ENCODE measurements around the gene SPATA24. TPM values are rescaled to one million over a fixed set of nuclear protein-coding genes. Genes with fewer than 3 reads are reported as not detected.

SPATA24 gene
- total RNA-seq, 1 experiment from 2014 or later = 13.0 TPM

- Mint-ChIP-seq H3K27ac (no peak overlapping the region), H3K4me1 (peaks cover 16 to 20% of the 10 kb centered on the region in 2 experiments), H3K36me3 (ENCODE audit: insufficient read depth in 1 of 3, low read depth in 3 of 3) (peaks cover 0 to 3% (median under 1%) of the 10 kb centered on the region in 3 experiments; a peak in 2 of 7 replicates), H3K9me3 (no peaks in the 10 kb centered on the region), H3K27me3 (ENCODE audit: low read depth) (peaks cover 2% of the 10 kb centered on the region; the same call in 1 of the 2 replicates), H3K4me3 (no peak overlapping the region)
- Histone ChIP-seq H3K9ac (ENCODE audit: extremely low read depth, insufficient read length, low read length) (no peak overlapping the region), H3K4ac (ENCODE audit: low read depth, low read length) (no peak overlapping the region), H2BK15ac (ENCODE audit: low read depth, low read length) (no peak overlapping the region), H2BK5ac (ENCODE audit: insufficient read length, low read length) (no peak overlapping the region), H2BK12ac (ENCODE audit: insufficient read length, low read depth, low read length) (no peak overlapping the region), H3K27ac (ENCODE audit: insufficient read length, low read depth, low read length) (no peak overlapping the region), H2AK5ac (ENCODE audit: insufficient read length, low read length) (no peak overlapping the region), H3K4me1 (ENCODE audit: insufficient read depth, low read length) (peaks cover 2% of the 10 kb centered on the region; the same call in 1 of the 2 replicates), H3K18ac (ENCODE audit: insufficient read length, low read depth, low read length) (no peak overlapping the region), H4K20me1 (ENCODE audit: control insufficient read depth, insufficient read depth, insufficient read length) (no peaks in the 10 kb centered on the region), H3K4me2 (ENCODE audit: insufficient read depth, insufficient read length, low read length) (no peak overlapping the region), H3K23ac (ENCODE audit: insufficient read length, low read depth, low read length) (no peak overlapping the region), H3K14ac (ENCODE audit: insufficient read depth, low read length) (no peak overlapping the region), H4K8ac (replicated peaks; ENCODE audit: insufficient read length, low read depth, low read length) (no peak overlapping the region), H3K9me3 (ENCODE audit: control insufficient read depth, low read depth, low read length) (no peaks in the 10 kb centered on the region), H3K56ac (ENCODE audit: insufficient read length, low read depth, low read length) (no peak overlapping the region), H3K27me3 (ENCODE audit: insufficient read depth, low read length) (no peaks in the 10 kb centered on the region), H3K79me2 (ENCODE audit: insufficient read depth, low read length) (no peaks in the 10 kb centered on the region), H2BK20ac (ENCODE audit: low read depth, low read length, poor library complexity, severe bottlenecking) (no peak overlapping the region), H3K23me2 (ENCODE audit: insufficient read length, low read depth, low read length, poor library complexity, severe bottlenecking) (no peaks in the 10 kb centered on the region), H4K5ac (ENCODE audit: insufficient read length, low read depth, low read length) (no peak overlapping the region), H2BK120ac (ENCODE audit: low read depth, low read length, poor library complexity, severe bottlenecking) (no peak overlapping the region), H4K91ac (ENCODE audit: insufficient read length, low read depth, low read length) (no peak overlapping the region), H3T11ph (ENCODE audit: low read length) (no peak overlapping the region), H3K79me1 (ENCODE audit: insufficient read depth, low read depth, low read length, poor library complexity, severe bottlenecking) (no peaks in the 10 kb centered on the region), H2AFZ (ENCODE audit: low read length) (no peak overlapping the region)
- no peak for TF ChIP-seq CTCF (conservative IDR thresholded peaks at IDR 0.05)
- WGBS (ENCODE audit: extremely low coverage, insufficient read length, low lambda C conversion rate) = no CpG with 5 or more reads among the region's 2 CpGs
- DNase-seq = no peak
These were observed 3.1 kb upstream of the SPATA24 start for GRCh38 chr5:139406963-139407362.
